K562 (cell line): Measurements from ENCODE around the gene MSH3. TPM values are rescaled to one million over a fixed set of nuclear protein-coding genes. Genes with fewer than 3 reads are reported as not detected.

Source experiments
- ATAC-seq: fragments of 200-7000 bp; cut with Tn5 transposase; 3 replicates; pipeline ENCODE4 v1.9.1; 2020; ENCODE audit warnings: moderate library complexity
- BruUV-seq: library from RNA; stranded (reverse); fragments of 400-500 nt; replicated peaks from 2 replicates; lab custom pipeline; 2021; lab: Mats Ljungman, UMichigan
- CTCF ChIA-PET: fragments of 300-600 bp; formaldehyde crosslinking; extraction: SDS; loops from one replicate; lab custom pipeline; 2021; ENCODE audit warnings: low intra/inter-chr PET ratio; lab: Yijun Ruan, JAX
- POLR2A ChIA-PET: fragments of 300-600, 350-650 bp; sonication (Branson Sonifier 250); formaldehyde crosslinking; extraction: SDS; loops from one replicate; lab custom pipeline; 2021; ENCODE audit warnings: antibody characterized with exemption, inconsistent platforms; lab: Yijun Ruan, JAX
- DNase-seq, 4 experiments: peaks; one replicate each; pipeline versions ENCODE4 v3.0.0 to v3.0.0-alpha.2; 2011 to 2018; ENCODE audit warnings: low spot score in 3 of 4, mixed read lengths in 3 of 4; ENCODE audit errors: extremely low read depth in 1 of 4
- FAIRE-seq: peaks from 2 replicates; lab custom pipeline; 2011; peaks lifted over from hg19 to GRCh38; lab: Jason Lieb, UNC
- H2AFZ ChIP-seq: 2 replicates; pipeline ENCODE4 v1.6.0; 2011; ENCODE audit warnings: low read depth, low read length, control low read depth, inconsistent platforms
- H3K27ac ChIP-seq: fragments of 200-600 bp; 3 replicates; pipeline ENCODE4 v1.8.0; 2011; ENCODE audit warnings: low read depth, mild to moderate bottlenecking, control low read depth, inconsistent platforms, low read length, moderate library complexity, mixed read lengths; ENCODE audit errors: extremely low read depth
- H3K27me3 ChIP-seq, 2 experiments: fragments of 300-600 bp in 1 of 2; 2 replicates in 1 of 2; 3 replicates in 1 of 2; pipeline versions ENCODE4 v1.6.0 to v1.8.0; 2011; ENCODE audit warnings: inconsistent platforms in 2 of 2, low read length in 2 of 2, mild to moderate bottlenecking in 1 of 2, mixed read lengths in 1 of 2, moderate library complexity in 1 of 2; ENCODE audit not compliant: control insufficient read depth in 2 of 2, insufficient read depth in 2 of 2
- H3K36me3 ChIP-seq: fragments of 300-600 bp; 3 replicates; pipeline ENCODE4 v1.8.0; 2011; ENCODE audit warnings: mild to moderate bottlenecking, low read length, inconsistent platforms; ENCODE audit not compliant: control insufficient read depth, insufficient read depth
- H3K4me1 ChIP-seq, 2 experiments: fragments of 200-600 bp in 1 of 2; replicated peaks in 1 of 2; 2 replicates in 1 of 2; 3 replicates in 1 of 2; pipeline versions ENCODE4 v1.5.1 to v1.8.0; 2011; ENCODE audit warnings: inconsistent platforms in 2 of 2, low read length in 2 of 2, mild to moderate bottlenecking in 1 of 2, mixed read lengths in 1 of 2, moderate library complexity in 1 of 2; ENCODE audit not compliant: control insufficient read depth in 2 of 2, insufficient read depth in 2 of 2
- H3K4me2 ChIP-seq: 2 replicates; pipeline ENCODE4 v1.6.1; 2011; ENCODE audit warnings: low read length, control low read depth, inconsistent platforms, mixed read lengths; ENCODE audit not compliant: insufficient read depth
- H3K4me3 ChIP-seq: fragments of 200-600 bp; sonication (generic), shearing (Covaris generic); 2 replicates; pipeline ENCODE4 v1.5.1; 2016; ENCODE audit warnings: control low read depth, inconsistent platforms
- H3K79me2 ChIP-seq: fragments of 200-600 bp; 3 replicates; pipeline ENCODE4 v1.8.0; 2011; ENCODE audit warnings: low read length, inconsistent platforms; ENCODE audit not compliant: control insufficient read depth, insufficient read depth
- H3K9ac ChIP-seq, 2 experiments: 2 replicates each; pipeline versions ENCODE4 v1.6.0 to v1.6.1; 2011; ENCODE audit warnings: low read depth in 2 of 2, low read length in 2 of 2, control low read depth in 1 of 2, inconsistent platforms in 1 of 2, mild to moderate bottlenecking in 1 of 2, mixed read lengths in 1 of 2; ENCODE audit not compliant: insufficient read depth in 1 of 2
- H3K9me1 ChIP-seq: one replicate; pipeline ENCODE4 v1.6.0; 2011; ENCODE audit warnings: inconsistent platforms, mild to moderate bottlenecking, low read length, moderate library complexity; ENCODE audit not compliant: control insufficient read depth, insufficient read depth
- H3K9me3 ChIP-seq: replicated peaks from 2 replicates; pipeline ENCODE4 v1.5.1; 2011; ENCODE audit warnings: low read depth, low read length, inconsistent platforms; ENCODE audit not compliant: control insufficient read depth, insufficient read depth
- H4K20me1 ChIP-seq: replicated peaks from 2 replicates; pipeline ENCODE4 v1.6.1; 2011; ENCODE audit warnings: low read length, inconsistent platforms, mixed read lengths; ENCODE audit not compliant: control insufficient read depth, insufficient read depth
- ARID4B ChIP-seq: sonication (generic); formaldehyde crosslinking; IDR thresholded peaks from 2 replicates; pipeline ENCODE4 v1.8.0; 2022; ENCODE audit warnings: mild to moderate bottlenecking, missing genetic modification reagents
- HINFP ChIP-seq: fragments of 450-650 bp; conservative IDR thresholded peaks from 2 replicates; pipeline ENCODE4 v1.6.1; 2016; ENCODE audit warnings: missing genetic modification characterization, low read depth, mild to moderate bottlenecking, control low read depth, missing compliant biosample characterization
- KLF13 ChIP-seq: fragments of 450-650 bp; IDR thresholded peaks from 2 replicates; pipeline ENCODE4 v1.6.1; 2016; ENCODE audit warnings: missing genetic modification characterization, low read depth, mild to moderate bottlenecking, missing compliant biosample characterization, moderate library complexity, borderline replicate concordance
- MAFF ChIP-seq: IDR thresholded peaks from 2 replicates; pipeline ENCODE4 v1.6.1; 2012; ENCODE audit warnings: low read length, improper control_type of control experiment
- NFIX ChIP-seq: fragments of 250-450 bp; sonication (Bioruptor Pico); IDR thresholded peaks from 2 replicates; pipeline ENCODE4 v1.4.0; 2020; ENCODE audit warnings: low read depth, mild to moderate bottlenecking, moderate library complexity
- RHOXF2B ChIP-seq: fragments of 250-450 bp; sonication (Bioruptor Pico); conservative IDR thresholded peaks from 2 replicates; pipeline ENCODE4 v1.5.1; 2021
- SIX5 ChIP-seq, 2 experiments: IDR thresholded peaks; 2 replicates each; pipeline ENCODE4 v1.6.1; 2011; ENCODE audit warnings: low read length in 2 of 2, borderline replicate concordance in 1 of 2, low read depth in 1 of 2, mild to moderate bottlenecking in 1 of 2, moderate library complexity in 1 of 2; ENCODE audit not compliant: insufficient read depth in 1 of 2
- ZC3H11A ChIP-seq: IDR thresholded peaks from 2 replicates; pipeline ENCODE4 v1.6.1; 2012; ENCODE audit warnings: low read depth, low read length, improper control_type of control experiment
- ZNF140 ChIP-seq: fragments of 250-450 bp; sonication (Bioruptor Pico); IDR thresholded peaks from 2 replicates; pipeline ENCODE4 v1.8.0; 2021; ENCODE audit warnings: moderate library complexity, mild to moderate bottlenecking, inconsistent platforms
- ZNF695 ChIP-seq: fragments of 450-650 bp; formaldehyde crosslinking; IDR thresholded peaks from 2 replicates; pipeline ENCODE4 v1.4.0; 2020; ENCODE audit warnings: mild to moderate bottlenecking, moderate library complexity
- WGBS: fragments of 100-300 bp; shearing (Covaris generic); methylation state at CpG from one replicate; pipeline ENCODE4 v1.1.6; 2016; ENCODE audit warnings: low coverage, mixed read lengths; ENCODE audit not compliant: insufficient coverage; ENCODE audit errors: missing lambda C conversion rate; 5-methylcytosine and 5-hydroxymethylcytosine counted together
- in situ Hi-C: fragments of 300-500 bp; cut with MboI; formaldehyde crosslinking; loops from 4 replicates; pipeline ENCODE4 v1.15.0; 2018; ENCODE audit warnings: inconsistent platforms, mixed read lengths
- intact Hi-C: fragments of 100-400 bp; cut with micrococcal nuclease; formaldehyde crosslinking; loops from 2 replicates; pipeline ENCODE4 v1.14.2; 2022
- polyA plus RNA-seq, 8 experiments: library from polyadenylated mRNA; depleted of rRNA in 4 of 8; stranded (reverse) in 5 of 8; unstranded in 3 of 8; fragments of >200 nt; fragmentation: Nextera tagmentation in 2 of 8; fragmentation: Illumina TruSeq in 1 of 8; extraction: Ambion mirVana in 2 of 8; extraction: Trizol in 1 of 8; gene quantifications; 2 replicates each; pipeline versions ENCODE4 v1.2.1 to v1.2.3, GENCODE V29; 2011 to 2014; ENCODE audit warnings: inconsistent platforms in 1 of 8, missing spikeins in 1 of 8
- total RNA-seq, 7 experiments: library from RNA; depleted of rRNA in 6 of 7; stranded (reverse); fragments of >200 nt in 6 of 7; fragmentation: Illumina TruSeq in 2 of 7; extraction: Trizol in 2 of 7; gene quantifications; 2 replicates each; pipeline versions ENCODE4 v1.2.1 to v1.2.3, GENCODE V29; 2011 to 2021; ENCODE audit warnings: low replicate concordance in 1 of 7

MSH3 gene
- total and polyA plus RNA-seq, 9 of the 15 experiments (the other 6 are each of a cell fraction or from before 2014, with no cell fraction given), result 3.9 to 17.2 (median 13.2) TPM

GRCh38 chr5:80697100-80697499, 42.6 kb downstream of the MSH3 start (continued):
- TF ChIP-seq ARID4B (CRISPR knock-in tag) (no peak), RHOXF2B (CRISPR knock-in tag) (no peak), HINFP (tag) (no peak)

- Histone ChIP-seq H3K4me1 (peaks cover 0 to 7% of the 10 kb centered on the region in 2 experiments; a peak in 2 of 5 replicates), H3K36me3 (peaks cover 7% of the 10 kb centered on the region), H3K9me1 (no peaks in the 10 kb centered on the region), H3K9ac (no peak overlapping the region), H3K4me2 (no peak overlapping the region), H2AFZ (no peak overlapping the region), H3K27ac (no peak overlapping the region), H3K4me3 (no peak overlapping the region), H4K20me1 (no peaks in the 10 kb centered on the region), H3K9me3 (no peaks in the 10 kb centered on the region), H3K79me2 (no peaks in the 10 kb centered on the region), H3K27me3 (no peaks in the 10 kb centered on the region)
- FAIRE-seq (no peak), DNase-seq (no peak), ATAC-seq (no peak)
- TF ChIP-seq NFIX (CRISPR knock-in tag), result no peak
- no peak for TF ChIP-seq ZNF695 (CRISPR knock-in tag)
- no peak for TF ChIP-seq SIX5 (IDR thresholded peaks at IDR 0.05; ENCODE audit: borderline replicate concordance in 1 of 2, insufficient read depth in 1 of 2, low read depth in 1 of 2, low read length in 2 of 2)
- TF ChIP-seq ZC3H11A, result no peak
- TF ChIP-seq ZNF140 (CRISPR knock-in tag), result no peak
- TF ChIP-seq MAFF, result no peak
- TF ChIP-seq KLF13, result no peak
- BruUV-seq, result no TSS peak
- CTCF ChIA-PET, result no interaction called here
- intact Hi-C loops (no loop called here), in situ Hi-C loops (no loop called here)
- 91% methylated on average over 4 of the region's 5 CpGs for WGBS
- POLR2A ChIA-PET, result no interaction called here
Measured at GRCh38 chr5:80698369-80698768, 43.9 kb downstream of the MSH3 start.
